Fibroblast of lung (primary cell): ENCODE data around the gene RPSA. TPM values are rescaled to one million over a fixed set of nuclear protein-coding genes. Genes with fewer than 3 reads are reported as not detected.

Experiments used
- DNase-seq, 2 donors: peaks; one replicate each; pipeline versions ENCODE4 v3.0.0 to v3.0.0-alpha.2; 2010; ENCODE audit warnings: low read depth in 2 of 2
- H2AFZ ChIP-seq: 2 replicates; pipeline ENCODE4 v1.5.1; 2012; ENCODE audit warnings: low read length, control low read depth, inconsistent platforms
- H3K27ac ChIP-seq: 2 replicates; pipeline ENCODE4 v1.5.1; 2011; ENCODE audit warnings: low read length, control low read depth; ENCODE audit not compliant: insufficient read depth
- H3K27me3 ChIP-seq: 2 replicates; pipeline ENCODE4 v1.5.1; 2011; ENCODE audit warnings: mild to moderate bottlenecking, low read length; ENCODE audit not compliant: control insufficient read depth, insufficient read depth
- H3K36me3 ChIP-seq: 2 replicates; pipeline ENCODE4 v1.5.1; 2011; ENCODE audit warnings: low read length; ENCODE audit not compliant: control insufficient read depth, insufficient read depth
- H3K4me1 ChIP-seq: 2 replicates; pipeline ENCODE4 v1.5.1; 2011; ENCODE audit warnings: low read length; ENCODE audit not compliant: control insufficient read depth, insufficient read depth; ENCODE audit errors: extremely low read depth
- H3K4me2 ChIP-seq: 2 replicates; pipeline ENCODE4 v1.5.1; 2011; ENCODE audit warnings: low read length, control low read depth; ENCODE audit not compliant: insufficient read depth; ENCODE audit errors: extremely low read depth
- H3K4me3 ChIP-seq, 4 experiments: fragments of 200-600 bp in 1 of 4; sonication (generic) in 1 of 4; replicated peaks in 1 of 4; 2 replicates each; pipeline ENCODE4 v1.5.1; 2011 to 2016; ENCODE audit warnings: low read length in 4 of 4, low read depth in 3 of 4, mild to moderate bottlenecking in 3 of 4, control low read depth in 2 of 4, inconsistent platforms in 1 of 4, mixed read lengths in 1 of 4; ENCODE audit not compliant: insufficient read depth in 1 of 4; ENCODE audit errors: control extremely low read depth in 1 of 4
- H3K79me2 ChIP-seq: 2 replicates; pipeline ENCODE4 v1.5.1; 2012; ENCODE audit warnings: mild to moderate bottlenecking, low read length, inconsistent platforms; ENCODE audit not compliant: control insufficient read depth, insufficient read depth
- H3K9ac ChIP-seq: 2 replicates; pipeline ENCODE4 v1.5.1; 2011; ENCODE audit warnings: mild to moderate bottlenecking, low read length, control low read depth; ENCODE audit not compliant: insufficient read depth
- H3K9me3 ChIP-seq: 2 replicates; pipeline ENCODE4 v1.5.1; 2012; ENCODE audit warnings: low read depth, low read length; ENCODE audit not compliant: control insufficient read depth, insufficient read depth
- H4K20me1 ChIP-seq: 2 replicates; pipeline ENCODE4 v1.5.1; 2011; ENCODE audit warnings: low read length; ENCODE audit not compliant: control insufficient read depth, insufficient read depth; ENCODE audit errors: extremely low read depth
- CTCF ChIP-seq, 2 donors: IDR thresholded peaks in 1 of 2; conservative IDR thresholded peaks in 1 of 2; 1 replicate in 1 of 2; 2 replicates in 1 of 2; pipeline ENCODE4 v1.5.1; 2011 to 2012; ENCODE audit warnings: low read length in 2 of 2, control low read depth in 1 of 2, inconsistent platforms in 1 of 2, low read depth in 1 of 2, mild to moderate bottlenecking in 1 of 2
- EZH2 ChIP-seq: IDR thresholded peaks from 2 replicates; pipeline ENCODE4 v1.5.1; 2012; ENCODE audit warnings: low read length, control low read depth, mild to moderate bottlenecking; ENCODE audit errors: missing control alignments
- polyA plus RNA-seq, 2 donors: library from polyadenylated mRNA; depleted of rRNA in 1 of 2; stranded (reverse) in 1 of 2; unstranded in 1 of 2; fragments of >200 nt; gene quantifications; 2 replicates each; pipeline ENCODE4 v1.2.1, GENCODE V29; 2011 to 2012; ENCODE audit warnings: missing spikeins in 1 of 2
- total RNA-seq: library from RNA; depleted of rRNA; stranded (reverse); fragments of >200 nt; gene quantifications from 2 replicates; pipeline ENCODE4 v1.2.1, GENCODE V29; 2014

RPSA gene
- total and polyA plus RNA-seq, 2 donors (not counting 1 experiment from before 2014, with no cell fraction given), result 1,607 to 2,369 TPM

GRCh38 chr3:39440316-39440715, 33.8 kb downstream of the RPSA start:
- no peak overlapping the region for H3K9ac ChIP-seq
- no peaks in the 10 kb centered on the region for H3K9me3 ChIP-seq
- no peak for DNase-seq
- no peaks in the 10 kb centered on the region for H3K36me3 ChIP-seq
- no peak overlapping the region for H3K4me2 ChIP-seq
- no peaks in the 10 kb centered on the region for H3K27me3 ChIP-seq
- TF ChIP-seq CTCF (conservative IDR thresholded peaks at IDR 0.05 in 1 of 2, IDR thresholded peaks at IDR 0.05 in 1 of 2; ENCODE audit: low read depth in 1 of 2, low read length in 2 of 2), result no peak
- TF ChIP-seq EZH2, result no peak
- H3K4me3 ChIP-seq, result no peak overlapping the region
- no peak overlapping the region for H3K27ac ChIP-seq
- no peak overlapping the region for H2AFZ ChIP-seq
- no peaks in the 10 kb centered on the region for H3K79me2 ChIP-seq
- H3K4me1 ChIP-seq, result no peaks in the 10 kb centered on the region
- H4K20me1 ChIP-seq, result no peaks in the 10 kb centered on the region

GRCh38 chr3:39443530-39443929, 37.0 kb downstream of the RPSA start:
- H3K36me3 ChIP-seq, result no peaks in the 10 kb centered on the region
- no peaks in the 10 kb centered on the region for H3K27me3 ChIP-seq
- no peaks in the 10 kb centered on the region for H3K4me1 ChIP-seq
- H2AFZ ChIP-seq, result no peak overlapping the region
- H3K79me2 ChIP-seq, result no peaks in the 10 kb centered on the region
- TF ChIP-seq EZH2 (no peak), CTCF (conservative IDR thresholded peaks at IDR 0.05 in 1 of 2, IDR thresholded peaks at IDR 0.05 in 1 of 2; ENCODE audit: low read depth in 1 of 2, low read length in 2 of 2) (no peak)
- no peak overlapping the region for H3K27ac ChIP-seq
- H4K20me1 ChIP-seq, result no peaks in the 10 kb centered on the region
- no peak overlapping the region for H3K4me2 ChIP-seq
- no peaks in the 10 kb centered on the region for H3K9me3 ChIP-seq
- no peak overlapping the region for H3K9ac ChIP-seq
- DNase-seq, result no peak
- no peak overlapping the region for H3K4me3 ChIP-seq

DNA sequence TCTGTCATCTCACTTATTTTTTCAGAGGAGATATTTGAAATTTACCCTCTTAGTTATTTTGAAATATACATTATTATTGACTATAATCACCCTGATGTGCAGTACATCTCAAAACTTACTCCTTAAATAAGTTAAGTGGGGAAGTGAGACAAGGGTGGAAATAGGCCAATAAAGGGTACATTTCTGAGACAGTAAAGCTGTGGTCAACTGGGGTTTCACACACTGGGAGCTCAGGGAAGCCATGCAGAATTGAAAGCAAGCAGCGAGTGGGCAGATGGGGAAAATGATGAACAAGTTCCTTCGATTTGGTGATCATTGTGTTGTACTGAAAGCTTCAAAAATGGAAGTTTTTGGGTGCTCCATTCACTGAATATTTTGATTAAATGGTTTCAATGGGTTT, 39.4 kb downstream of the RPSA start:
- H4K20me1 ChIP-seq, result no peaks in the 10 kb centered on the region
- H3K4me2 ChIP-seq, result no peak overlapping the region
- H3K4me1 ChIP-seq, result no peaks in the 10 kb centered on the region
- DNase-seq, result no peak
- H3K4me3 ChIP-seq, result no peak overlapping the region
- no peaks in the 10 kb centered on the region for H3K9me3 ChIP-seq
- no peaks in the 10 kb centered on the region for H3K27me3 ChIP-seq
- no peaks in the 10 kb centered on the region for H3K79me2 ChIP-seq
- no peak for TF ChIP-seq EZH2
- TF ChIP-seq CTCF (conservative IDR thresholded peaks at IDR 0.05 in 1 of 2, IDR thresholded peaks at IDR 0.05 in 1 of 2; ENCODE audit: low read depth in 1 of 2, low read length in 2 of 2), result no peak
- H3K27ac ChIP-seq, result no peak overlapping the region
- no peak overlapping the region for H3K9ac ChIP-seq
- H2AFZ ChIP-seq, result no peak overlapping the region
- no peaks in the 10 kb centered on the region for H3K36me3 ChIP-seq
